ENCODE results near the gene BTN1A1. TPM values are rescaled to one million over a fixed set of nuclear protein-coding genes. Genes with fewer than 3 reads are reported as not detected.
A peak's percentile ranks its signal among the peaks of the same experiment; 100 is the strongest.

The BTN1A1 gene
- total RNA-seq, 2 donors from 2014 or later: 0.10 TPM; not detected in 1

DNA sequence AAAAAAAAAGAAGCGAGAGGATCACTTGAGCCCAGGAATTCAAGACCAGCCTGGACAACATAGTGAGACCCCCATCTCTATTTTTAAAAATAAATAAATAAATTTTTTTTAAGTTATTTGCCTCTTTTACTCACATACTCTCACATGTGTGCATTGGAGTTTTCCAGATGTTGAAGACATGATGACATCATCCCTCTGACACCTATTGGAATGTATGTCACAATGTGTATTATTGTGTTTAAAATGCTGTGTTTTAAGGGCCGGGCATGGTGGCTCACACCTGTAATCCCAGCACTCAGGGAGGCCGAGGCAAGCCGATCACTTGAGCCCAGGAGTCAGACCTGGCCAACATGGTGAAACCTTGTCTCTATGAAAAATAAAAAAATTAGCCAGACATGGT lies 17.8 kb upstream of the BTN1A1 start:
- H3K27me3 Mint-ChIP-seq: no peaks in the 10 kb centered on the region
- H3K4me1 Mint-ChIP-seq: peaks cover 7% of the 10 kb centered on the region
- no peaks in the 10 kb centered on the region for H3K9me3 ChIP-seq (ENCODE audit: control insufficient read depth, low read length, poor library complexity, severe bottlenecking)
- no peak overlapping the region for H3K4me3 Mint-ChIP-seq
- ATAC-seq: no peak
- no peaks in the 10 kb centered on the region for H3K36me3 Mint-ChIP-seq (ENCODE audit: low read depth)
- no peak for DNase-seq
- H3K27ac Mint-ChIP-seq: no peak overlapping the region

DNA sequence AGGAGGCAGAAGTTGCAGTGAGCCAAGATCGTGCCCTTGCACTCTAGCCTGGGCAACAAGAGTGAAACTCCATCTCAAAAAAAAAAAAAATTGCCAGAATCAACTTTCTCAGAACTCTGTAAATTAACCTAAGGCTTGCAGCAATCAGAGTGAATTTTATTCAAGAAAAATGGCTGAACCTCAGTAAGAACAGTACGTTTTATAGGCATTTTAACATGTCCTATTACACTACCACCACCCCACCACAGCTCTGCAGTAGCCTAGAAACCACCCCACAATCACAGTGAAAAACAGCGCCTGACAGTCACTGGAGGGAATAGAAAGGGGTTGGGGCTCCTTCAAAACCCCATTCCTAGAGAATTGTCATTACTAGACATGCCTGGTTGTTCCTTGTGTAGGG lies 16.4 kb upstream of the BTN1A1 start:
- ATAC-seq: no peak
- DNase-seq: no peak
- Mint-ChIP-seq H3K27me3 (no peaks in the 10 kb centered on the region), H3K4me1 (peaks cover 2% of the 10 kb centered on the region), H3K27ac (no peak overlapping the region), H3K36me3 (ENCODE audit: low read depth) (no peaks in the 10 kb centered on the region), H3K4me3 (no peak overlapping the region)
- H3K9me3 ChIP-seq (ENCODE audit: control insufficient read depth, low read length, poor library complexity, severe bottlenecking): no peaks in the 10 kb centered on the region

- DNase-seq (no peak), ATAC-seq (no peak)
- no peaks in the 10 kb centered on the region for H3K27me3 Mint-ChIP-seq
- H3K4me1 Mint-ChIP-seq: peaks cover 2% of the 10 kb centered on the region
- H3K27ac Mint-ChIP-seq: no peak overlapping the region
- H3K36me3 Mint-ChIP-seq (ENCODE audit: low read depth): no peaks in the 10 kb centered on the region
- H3K9me3 ChIP-seq (ENCODE audit: control insufficient read depth, low read length, poor library complexity, severe bottlenecking): no peaks in the 10 kb centered on the region
- H3K4me3 Mint-ChIP-seq: no peak overlapping the region
These were observed 15.9 kb upstream of the BTN1A1 start for GRCh38 chr6:26484161-26484560.

DNA sequence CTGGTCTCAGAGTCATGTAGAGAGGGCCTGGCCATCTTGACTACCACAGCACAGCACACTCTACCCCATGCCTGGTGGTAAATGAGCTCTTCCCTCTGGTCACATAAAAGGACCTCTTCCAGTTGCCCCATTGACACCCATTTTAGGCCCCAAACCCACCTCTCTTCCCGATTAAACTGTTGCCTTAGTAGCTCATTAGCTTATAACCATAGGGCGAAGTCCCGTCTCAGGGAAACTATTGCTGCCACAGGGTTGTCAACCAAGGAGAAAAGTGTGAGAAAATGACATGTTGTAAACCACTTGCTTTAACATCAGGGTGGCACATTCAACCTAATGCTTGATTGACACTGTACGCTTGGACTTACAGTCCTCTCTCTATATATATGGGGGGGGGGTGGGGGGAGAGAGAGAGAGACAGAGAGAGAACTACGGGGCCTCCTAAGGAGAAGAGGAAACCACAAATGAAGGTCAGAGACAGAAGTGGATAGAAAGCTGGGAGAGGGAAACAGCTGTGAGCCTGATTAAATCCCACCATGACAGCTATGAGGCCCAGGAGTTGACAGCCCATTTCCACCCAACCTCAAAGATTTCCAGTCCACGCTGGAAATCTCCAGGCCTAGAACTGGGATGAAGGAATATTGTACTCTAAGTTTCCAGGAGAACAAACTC lies 14.9 kb upstream of the BTN1A1 start:
- H3K27me3 Mint-ChIP-seq: no peaks in the 10 kb centered on the region
- H3K4me1 Mint-ChIP-seq: peaks cover 2% of the 10 kb centered on the region
- no peaks in the 10 kb centered on the region for H3K36me3 Mint-ChIP-seq (ENCODE audit: low read depth)
- no peak overlapping the region for H3K4me3 Mint-ChIP-seq
- DNase-seq: no peak
- ATAC-seq: no peak
- no peaks in the 10 kb centered on the region for H3K9me3 ChIP-seq (ENCODE audit: control insufficient read depth, low read length, poor library complexity, severe bottlenecking)
- H3K27ac Mint-ChIP-seq: no peak overlapping the region

- no peak for DNase-seq
- no peaks in the 10 kb centered on the region for H3K27me3 Mint-ChIP-seq
These were observed 13.7 kb upstream of the BTN1A1 start for GRCh38 chr6:26486358-26486757.

GRCh38 chr6:26487466-26487865 lies 12.6 kb upstream of the BTN1A1 start:
- ATAC-seq (no peak), DNase-seq (no peak)
- Mint-ChIP-seq H3K27me3 (no peaks in the 10 kb centered on the region), H3K4me1 (peaks cover 2% of the 10 kb centered on the region), H3K36me3 (ENCODE audit: low read depth) (no peaks in the 10 kb centered on the region), H3K4me3 (no peak overlapping the region), H3K27ac (no peak overlapping the region)
- H3K9me3 ChIP-seq (ENCODE audit: control insufficient read depth, low read length, poor library complexity, severe bottlenecking): no peaks in the 10 kb centered on the region

More at GRCh38 chr6:26486358-26486757, 13.7 kb upstream of the BTN1A1 start:
- Mint-ChIP-seq H3K4me1 (no peaks in the 10 kb centered on the region), H3K4me3 (no peak overlapping the region), H3K36me3 (ENCODE audit: low read depth) (no peaks in the 10 kb centered on the region), H3K27ac (no peak overlapping the region)
- H3K9me3 ChIP-seq (ENCODE audit: control insufficient read depth, low read length, poor library complexity, severe bottlenecking): no peaks in the 10 kb centered on the region
- no peak for ATAC-seq

GRCh38 chr6:26489996-26490964 lies 9.8 kb upstream of the BTN1A1 start:
- no peak for ATAC-seq
- Mint-ChIP-seq H3K4me3 (no peak overlapping the region), H3K27ac (no peak overlapping the region), H3K27me3 (peaks cover 12% of the 10 kb centered on the region), H3K36me3 (ENCODE audit: low read depth) (peaks cover 2% of the 10 kb centered on the region), H3K4me1 (peaks cover 8% of the 10 kb centered on the region)
- no peaks in the 10 kb centered on the region for H3K9me3 ChIP-seq (ENCODE audit: control insufficient read depth, low read length, poor library complexity, severe bottlenecking)
- DNase-seq: no peak

GRCh38 chr6:26491604-26492003 lies 8.5 kb upstream of the BTN1A1 start:
- Mint-ChIP-seq H3K27me3 (peaks cover 12% of the 10 kb centered on the region), H3K4me1 (peaks cover 8% of the 10 kb centered on the region), H3K36me3 (ENCODE audit: low read depth) (peaks cover 2% of the 10 kb centered on the region), H3K4me3 (no peak overlapping the region), H3K27ac (no peak overlapping the region)
- DNase-seq: no peak
- no peaks in the 10 kb centered on the region for H3K9me3 ChIP-seq (ENCODE audit: control insufficient read depth, low read length, poor library complexity, severe bottlenecking)
- ATAC-seq: no peak

- H3K36me3 Mint-ChIP-seq (ENCODE audit: low read depth): peaks cover 2% of the 10 kb centered on the region
- peaks cover 12% of the 10 kb centered on the region for H3K27me3 Mint-ChIP-seq
- H3K27ac Mint-ChIP-seq: no peak overlapping the region
- peaks cover 8% of the 10 kb centered on the region for H3K4me1 Mint-ChIP-seq
- H3K9me3 ChIP-seq (ENCODE audit: control insufficient read depth, low read length, poor library complexity, severe bottlenecking): no peaks in the 10 kb centered on the region
- peak; percentile 57 for ATAC-seq
- no peak overlapping the region for H3K4me3 Mint-ChIP-seq
- DNase-seq: no peak
These were observed 6.8 kb upstream of the BTN1A1 start for GRCh38 chr6:26493258-26493657.

DNA sequence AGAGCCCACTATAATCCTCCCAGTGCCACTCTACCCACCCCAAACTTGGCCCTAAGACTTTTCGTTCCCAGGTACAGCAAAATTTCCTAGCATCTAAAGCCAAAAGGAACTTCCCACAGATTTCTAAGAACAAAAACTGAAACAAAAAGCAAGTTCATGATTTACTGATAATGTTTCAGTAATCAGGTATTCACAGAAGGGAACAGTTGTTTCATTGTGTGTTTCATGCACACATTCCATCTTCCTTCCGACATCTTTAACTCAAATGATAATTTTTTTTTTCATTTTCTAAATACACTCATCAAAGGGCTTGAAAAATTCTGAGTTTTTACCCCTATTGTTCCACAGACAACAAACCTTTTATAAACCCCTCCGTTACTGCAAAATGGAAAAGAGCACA lies 6.0 kb upstream of the BTN1A1 start:
- peak overlapping the region; percentile 66 for H3K27ac Mint-ChIP-seq
- H3K4me3 Mint-ChIP-seq: no peak overlapping the region
- peaks cover 8% of the 10 kb centered on the region for H3K4me1 Mint-ChIP-seq
- peaks cover 2% of the 10 kb centered on the region for H3K36me3 Mint-ChIP-seq (ENCODE audit: low read depth)
- H3K9me3 ChIP-seq (ENCODE audit: control insufficient read depth, low read length, poor library complexity, severe bottlenecking): no peaks in the 10 kb centered on the region
- peaks cover 12% of the 10 kb centered on the region for H3K27me3 Mint-ChIP-seq
- DNase-seq (no peak), ATAC-seq (no peak)

- ATAC-seq (no peak), DNase-seq (no peak)
- H3K4me3 Mint-ChIP-seq: no peak overlapping the region
- H3K9me3 ChIP-seq (ENCODE audit: control insufficient read depth, low read length, poor library complexity, severe bottlenecking): no peaks in the 10 kb centered on the region
- peaks cover 11% of the 10 kb centered on the region for H3K4me1 Mint-ChIP-seq
- H3K36me3 Mint-ChIP-seq (ENCODE audit: low read depth): peaks cover 2% of the 10 kb centered on the region
- H3K27me3 Mint-ChIP-seq: peaks cover 12% of the 10 kb centered on the region
- peak overlapping the region; percentile 66 for H3K27ac Mint-ChIP-seq
These were observed 4.8 kb upstream of the BTN1A1 start for GRCh38 chr6:26495281-26495680.

- peaks cover 2% of the 10 kb centered on the region for H3K36me3 Mint-ChIP-seq (ENCODE audit: low read depth)
These were observed 2.5 kb upstream of the BTN1A1 start for GRCh38 chr6:26497610-26498009.

DNA sequence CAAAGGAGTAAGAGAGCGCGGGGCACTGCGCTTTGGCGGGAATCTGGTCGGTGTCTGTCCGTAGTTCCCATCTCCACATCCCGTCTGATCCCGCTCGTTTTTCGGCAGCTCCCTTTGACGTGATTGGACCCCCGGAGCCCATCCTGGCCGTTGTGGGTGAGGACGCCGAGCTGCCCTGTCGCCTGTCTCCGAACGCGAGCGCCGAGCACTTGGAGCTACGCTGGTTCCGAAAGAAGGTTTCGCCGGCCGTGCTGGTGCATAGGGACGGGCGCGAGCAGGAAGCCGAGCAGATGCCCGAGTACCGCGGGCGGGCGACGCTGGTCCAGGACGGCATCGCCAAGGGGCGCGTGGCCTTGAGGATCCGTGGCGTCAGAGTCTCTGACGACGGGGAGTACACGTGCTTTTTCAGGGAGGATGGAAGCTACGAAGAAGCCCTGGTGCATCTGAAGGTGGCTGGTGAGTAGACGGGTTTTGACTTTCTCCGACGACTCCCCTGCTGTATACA lies 1.4 kb downstream of the BTN1A1 start:
- ATAC-seq (peak; percentile 75), DNase-seq (peak; percentile 9 to 22 (median 13))
- peak overlapping the region; percentile 74 for H3K27ac Mint-ChIP-seq
- peaks cover 17% of the 10 kb centered on the region for H3K4me1 Mint-ChIP-seq
- H3K36me3 Mint-ChIP-seq (ENCODE audit: low read depth): peaks cover 5% of the 10 kb centered on the region
- H3K4me3 Mint-ChIP-seq: peak overlapping the region; percentile 79
- no peaks in the 10 kb centered on the region for H3K9me3 ChIP-seq (ENCODE audit: control insufficient read depth, low read length, poor library complexity, severe bottlenecking)
- peaks cover 35% of the 10 kb centered on the region for H3K27me3 Mint-ChIP-seq

More at GRCh38 chr6:26497610-26498009, 2.5 kb upstream of the BTN1A1 start:
- no peak overlapping the region for H3K4me3 Mint-ChIP-seq
- H3K27me3 Mint-ChIP-seq: peaks cover 25% of the 10 kb centered on the region
- DNase-seq: no peak
- H3K27ac Mint-ChIP-seq: no peak overlapping the region
- peaks cover 20% of the 10 kb centered on the region for H3K4me1 Mint-ChIP-seq
- no peaks in the 10 kb centered on the region for H3K9me3 ChIP-seq (ENCODE audit: control insufficient read depth, low read length, poor library complexity, severe bottlenecking)
- ATAC-seq: no peak
